ENCODE measurements around the gene LIPG.

- TF ChIP-seq POLR2A (IDR thresholded peaks at IDR 0.05) = no peak
- TF ChIP-seq CTCF (IDR thresholded peaks at IDR 0.05) = no peak
Observed at GRCh38 chr18:49524349-49524748, 37.5 kb upstream of the LIPG start.
